ENCODE measurements around the gene HTRA3. TPM values are rescaled to one million over a fixed set of nuclear protein-coding genes. Genes with fewer than 3 reads are reported as not detected.
"Not testable (repeated sequence)": the region's sequence is repeated elsewhere in the genome, so short reads cannot be mapped to it uniquely, and the experiment has no call there.

HTRA3 gene
- total RNA-seq, 4 donors from 2014 or later: 1.8 to 13.0 (median 6.6) TPM

GRCh38 chr4:8334786-8335460 lies 65.4 kb downstream of the HTRA3 start:
- Histone ChIP-seq H3K4me3 (no peak overlapping the region), H3K27me3 (peaks cover 0 to 20% (median 0%) of the 10 kb centered on the region in 4 donors), H3K36me3 (no peaks in the 10 kb centered on the region), H3K4me1 (peaks cover 0 to 14% (median 0%) of the 10 kb centered on the region in 3 donors), H3K9me3 (no peaks in the 10 kb centered on the region), H3K27ac (no peak overlapping the region)
- WGBS, 2 donors: 89% methylated on average over 9 of the region's 13 CpGs; no CpG with 5 or more reads in 1 of the 2 donors
- DNase-seq: no peak
- no peak for TF ChIP-seq POLR2A (IDR thresholded peaks at IDR 0.05)
- TF ChIP-seq, protein P1, sequence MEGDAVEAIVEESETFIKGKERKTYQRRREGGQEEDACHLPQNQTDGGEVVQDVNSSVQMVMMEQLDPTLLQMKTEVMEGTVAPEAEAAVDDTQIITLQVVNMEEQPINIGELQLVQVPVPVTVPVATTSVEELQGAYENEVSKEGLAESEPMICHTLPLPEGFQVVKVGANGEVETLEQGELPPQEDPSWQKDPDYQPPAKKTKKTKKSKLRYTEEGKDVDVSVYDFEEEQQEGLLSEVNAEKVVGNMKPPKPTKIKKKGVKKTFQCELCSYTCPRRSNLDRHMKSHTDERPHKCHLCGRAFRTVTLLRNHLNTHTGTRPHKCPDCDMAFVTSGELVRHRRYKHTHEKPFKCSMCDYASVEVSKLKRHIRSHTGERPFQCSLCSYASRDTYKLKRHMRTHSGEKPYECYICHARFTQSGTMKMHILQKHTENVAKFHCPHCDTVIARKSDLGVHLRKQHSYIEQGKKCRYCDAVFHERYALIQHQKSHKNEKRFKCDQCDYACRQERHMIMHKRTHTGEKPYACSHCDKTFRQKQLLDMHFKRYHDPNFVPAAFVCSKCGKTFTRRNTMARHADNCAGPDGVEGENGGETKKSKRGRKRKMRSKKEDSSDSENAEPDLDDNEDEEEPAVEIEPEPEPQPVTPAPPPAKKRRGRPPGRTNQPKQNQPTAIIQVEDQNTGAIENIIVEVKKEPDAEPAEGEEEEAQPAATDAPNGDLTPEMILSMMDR (IDR thresholded peaks at IDR 0.05): no peak
- intact Hi-C loops (cut with DNase I): no loop called here

- Histone ChIP-seq H3K9me3 (no peaks in the 10 kb centered on the region), H3K36me3 (no peaks in the 10 kb centered on the region), H3K27ac (no peak overlapping the region), H3K27me3 (peaks cover 0 to 15% (median 0%) of the 10 kb centered on the region in 4 donors), H3K4me1 (peaks cover 0 to 8% (median 0%) of the 10 kb centered on the region in 3 donors), H3K4me3 (no peak overlapping the region)
- intact Hi-C loops (cut with DNase I): no loop called here
- TF ChIP-seq, protein P1 (IDR thresholded peaks at IDR 0.05): no peak
- no peak for TF ChIP-seq POLR2A (IDR thresholded peaks at IDR 0.05)
- 78 to 87% methylated on average over 2 of the region's 2 CpGs for WGBS, 2 donors
- no peak for DNase-seq
These were observed 66.3 kb downstream of the HTRA3 start for GRCh38 chr4:8335848-8336247.

DNA sequence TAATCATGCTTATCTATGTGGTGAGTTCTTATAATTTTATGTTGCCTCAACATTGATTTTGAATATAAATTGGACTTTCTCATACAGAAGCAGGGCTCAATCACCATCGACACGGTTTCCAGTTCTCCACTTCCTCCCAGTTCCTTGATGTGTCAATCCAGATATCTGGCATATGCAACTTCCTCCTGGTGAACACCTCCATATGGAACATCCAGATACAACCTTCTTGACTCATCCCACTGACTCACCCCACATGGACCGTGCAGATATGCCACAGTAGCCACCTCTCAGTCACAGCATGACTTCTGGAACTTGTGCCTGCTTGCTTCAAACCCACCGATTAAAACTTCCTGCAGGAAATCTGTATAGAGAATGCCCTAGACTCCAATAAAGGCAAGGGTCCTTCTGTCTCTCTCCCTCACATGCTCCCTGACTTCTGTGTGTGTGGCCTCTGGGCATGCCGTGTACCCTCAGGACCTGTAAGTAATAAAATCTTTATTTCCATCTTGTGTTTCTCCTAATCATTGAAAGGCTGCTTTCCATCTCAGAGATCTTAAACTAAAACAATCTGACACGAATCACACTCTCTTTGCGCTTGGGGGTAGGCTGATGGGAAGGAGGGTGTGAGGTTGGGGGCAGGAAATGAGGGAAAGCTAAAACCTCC lies 67.0 kb downstream of the HTRA3 start:
- no peaks in the 10 kb centered on the region for H3K36me3 ChIP-seq
- no peak for DNase-seq
- H3K4me3 ChIP-seq: no peak overlapping the region
- 44 to 57% methylated on average over 7 of the region's 7 CpGs for WGBS, 2 donors
- intact Hi-C loops (cut with DNase I): no loop called here
- TF ChIP-seq, protein P1 (IDR thresholded peaks at IDR 0.05): no peak
- no peak for TF ChIP-seq POLR2A (IDR thresholded peaks at IDR 0.05)
- no peak overlapping the region for H3K27ac ChIP-seq
- no peaks in the 10 kb centered on the region for H3K9me3 ChIP-seq
- H3K27me3 ChIP-seq: peaks cover 0 to 9% (median 0%) of the 10 kb centered on the region in 4 donors
- H3K4me1 ChIP-seq: peaks cover 0 to 8% (median 3%) of the 10 kb centered on the region in 3 donors

DNA sequence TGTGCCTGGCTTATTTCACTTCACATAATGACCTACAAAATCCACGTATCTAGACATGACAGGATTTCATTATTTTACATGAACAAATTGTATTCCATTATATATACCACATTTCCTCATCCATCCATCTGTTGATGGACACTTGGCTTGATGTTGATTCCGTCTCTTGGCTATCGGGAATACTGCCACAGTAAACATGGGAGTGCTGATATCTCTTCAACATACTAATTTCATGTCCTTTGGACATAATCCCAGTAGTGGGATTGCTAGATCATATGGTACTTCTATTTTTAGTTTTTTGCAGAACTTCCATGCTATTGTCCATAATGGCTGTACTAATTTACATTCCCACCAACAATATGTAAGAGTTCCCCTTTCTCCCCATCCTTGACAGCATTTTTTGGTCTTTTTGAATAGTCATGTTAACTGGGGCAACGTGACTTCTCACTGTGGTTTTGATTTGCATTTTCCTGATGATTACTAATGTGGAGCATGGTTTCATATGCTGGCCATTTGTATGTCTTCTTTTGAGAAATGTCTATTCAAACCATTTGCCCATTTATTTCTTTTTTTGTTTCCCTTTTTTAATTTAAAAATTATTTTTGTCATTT lies 68.9 kb downstream of the HTRA3 start:
- 61 to 65% methylated on average over 4 of the region's 4 CpGs for WGBS, 2 donors
- peaks cover 4 to 23% (median 6%) of the 10 kb centered on the region in 3 donors for H3K4me1 ChIP-seq
- no peak overlapping the region for H3K4me3 ChIP-seq
- no peaks in the 10 kb centered on the region for H3K36me3 ChIP-seq
- intact Hi-C loops (cut with DNase I): no loop called here
- TF ChIP-seq, protein P1 (IDR thresholded peaks at IDR 0.05): no peak
- TF ChIP-seq POLR2A (IDR thresholded peaks at IDR 0.05): no peak
- peaks cover 0 to under 1% (median 0%) of the 10 kb centered on the region in 4 donors for H3K27me3 ChIP-seq
- no peak for DNase-seq
- no peak overlapping the region for H3K27ac ChIP-seq
- H3K9me3 ChIP-seq: no peaks in the 10 kb centered on the region

- 72 to 79% methylated on average over 6 of the region's 8 CpGs for WGBS, 2 donors
These were observed 71.3 kb downstream of the HTRA3 start for GRCh38 chr4:8340781-8341241.

GRCh38 chr4:8341281-8341680 lies 71.7 kb downstream of the HTRA3 start:
- DNase-seq; H3K27me3 ChIP-seq; H3K4me3 ChIP-seq; H3K9me3 ChIP-seq; H3K36me3 ChIP-seq; intact Hi-C loops (cut with DNase I): not testable (repeated sequence)
- Histone ChIP-seq H3K4me1 (peaks cover 4 to 27% (median 6%) of the 10 kb centered on the region in 3 donors), H3K27ac (peak overlapping the region in 3 of 4 donors; percentile 50 to 67 (median 64))
- 86 to 87% methylated on average over 7 of the region's 7 CpGs for WGBS, 2 donors

More at GRCh38 chr4:8340781-8341241, 71.3 kb downstream of the HTRA3 start:
- no peaks in the 10 kb centered on the region for H3K27me3 ChIP-seq
- TF ChIP-seq, protein P1 (IDR thresholded peaks at IDR 0.05): no peak
- TF ChIP-seq POLR2A (IDR thresholded peaks at IDR 0.05): no peak
- H3K4me1 ChIP-seq: peaks cover 4 to 27% (median 6%) of the 10 kb centered on the region in 3 donors
- H3K9me3 ChIP-seq: no peaks in the 10 kb centered on the region
- peak overlapping the region in 3 of 4 donors; percentile 50 to 75 (median 64) for H3K27ac ChIP-seq
- no peak overlapping the region for H3K4me3 ChIP-seq
- no peaks in the 10 kb centered on the region for H3K36me3 ChIP-seq
- intact Hi-C loops (cut with DNase I): no loop called here
- DNase-seq: no peak

Data from esophagus squamous epithelium (tissue), 5 donors.